NCI-H1417 treated with DMSO at 0.1 percent for 48 hours (cell line): ENCODE results near the gene CLTB.
"Not testable (repeated sequence)": the region's sequence is repeated elsewhere in the genome, so short reads cannot be mapped to it uniquely, and the experiment has no call there.

Experiments used
- DNase-seq: peaks from one replicate; lab custom pipeline; 2025; lab: John Stamatoyannopoulos, UW

CLTB gene

GRCh38 chr5:176415952-176416924 is at the start of gene CLTB:
TSS of gene CLTB (minus strand) at chr5:176416539. CDS start at chr5:176416363, 176 bp downstream.
- peak; percentile 4 for DNase-seq

DNA sequence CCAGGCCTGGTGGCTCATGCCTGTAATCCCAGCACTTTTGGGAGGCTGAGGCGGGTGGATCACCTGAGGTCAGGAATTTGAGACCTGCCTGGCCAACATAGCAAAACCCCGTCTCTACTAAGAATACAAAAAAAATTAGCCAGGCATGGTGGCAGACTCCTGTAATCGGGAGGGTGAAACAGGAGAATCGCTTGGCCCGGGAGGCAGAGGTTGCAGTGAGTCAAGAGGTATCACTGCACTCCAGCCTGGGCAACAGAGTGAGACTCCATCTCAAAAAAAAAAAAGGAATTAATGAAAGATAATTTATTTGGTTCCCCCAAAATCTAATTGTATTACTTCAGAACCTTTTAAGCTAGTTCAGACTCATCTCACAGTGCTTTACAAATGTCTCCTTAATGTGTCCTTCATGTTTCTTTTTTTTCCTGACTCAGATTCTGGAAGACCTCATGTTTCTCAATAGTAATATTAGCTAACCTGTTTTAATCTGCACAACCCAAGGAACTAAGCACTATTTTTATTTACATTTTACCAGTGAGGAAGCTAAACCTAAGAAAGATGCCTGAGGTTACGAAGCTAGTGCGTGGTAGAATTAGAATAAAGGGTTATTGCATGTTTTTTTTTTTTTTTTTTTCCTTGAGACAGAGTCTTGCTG is 46.9 kb upstream of the CLTB start:
- DNase-seq = no peak

DNA sequence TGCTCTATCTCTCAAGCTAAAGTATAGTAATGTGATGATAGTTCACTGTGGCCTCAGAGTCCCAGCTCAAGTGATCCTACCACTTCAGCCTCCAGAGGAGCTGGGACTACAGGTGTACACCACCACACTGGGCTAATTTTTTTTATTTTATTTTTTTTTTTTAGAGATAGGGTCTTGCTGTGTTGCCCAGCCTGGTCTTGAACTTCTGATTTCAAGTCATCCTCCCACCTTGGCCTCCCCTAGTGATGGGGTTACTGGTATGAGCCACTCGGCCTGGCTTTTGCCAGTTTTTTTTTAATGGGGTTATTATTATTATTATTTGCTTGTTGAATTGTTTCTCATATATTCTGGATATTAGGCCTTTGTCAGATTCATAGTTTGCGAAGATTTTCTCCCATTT is 45.0 kb upstream of the CLTB start:
- DNase-seq = no peak

DNA sequence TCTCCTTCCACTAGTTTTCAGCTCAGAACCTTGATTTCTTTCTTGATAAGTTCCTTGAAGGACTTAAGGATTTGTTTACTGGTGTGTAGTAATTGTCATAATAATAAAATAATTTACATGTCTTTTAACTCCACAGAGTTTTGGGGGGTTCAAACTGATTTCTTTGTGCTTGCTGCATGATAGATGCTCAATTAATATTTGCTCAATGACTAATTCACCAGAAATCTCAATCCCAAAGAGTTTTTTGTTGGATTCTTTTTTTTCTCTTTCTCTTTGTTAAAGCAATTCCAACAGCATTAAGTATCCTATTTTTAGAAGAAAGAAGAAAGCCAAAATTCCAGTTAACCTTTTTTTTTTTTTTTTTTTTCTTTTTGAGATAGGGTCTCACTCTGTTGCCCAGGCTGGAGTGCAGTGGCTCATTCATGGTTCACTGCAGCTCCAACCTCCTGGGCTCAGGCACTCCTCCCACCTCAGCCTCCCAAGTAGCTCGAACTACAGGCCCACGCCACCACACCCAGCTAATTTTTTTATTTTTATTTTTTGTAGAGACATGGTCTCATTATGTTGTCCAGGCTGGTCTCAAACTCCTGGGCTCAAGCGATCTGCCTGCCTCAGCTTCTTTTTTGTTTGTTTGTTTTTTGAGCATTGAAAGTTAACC is 42.7 kb upstream of the CLTB start:
- DNase-seq = no peak

DNA sequence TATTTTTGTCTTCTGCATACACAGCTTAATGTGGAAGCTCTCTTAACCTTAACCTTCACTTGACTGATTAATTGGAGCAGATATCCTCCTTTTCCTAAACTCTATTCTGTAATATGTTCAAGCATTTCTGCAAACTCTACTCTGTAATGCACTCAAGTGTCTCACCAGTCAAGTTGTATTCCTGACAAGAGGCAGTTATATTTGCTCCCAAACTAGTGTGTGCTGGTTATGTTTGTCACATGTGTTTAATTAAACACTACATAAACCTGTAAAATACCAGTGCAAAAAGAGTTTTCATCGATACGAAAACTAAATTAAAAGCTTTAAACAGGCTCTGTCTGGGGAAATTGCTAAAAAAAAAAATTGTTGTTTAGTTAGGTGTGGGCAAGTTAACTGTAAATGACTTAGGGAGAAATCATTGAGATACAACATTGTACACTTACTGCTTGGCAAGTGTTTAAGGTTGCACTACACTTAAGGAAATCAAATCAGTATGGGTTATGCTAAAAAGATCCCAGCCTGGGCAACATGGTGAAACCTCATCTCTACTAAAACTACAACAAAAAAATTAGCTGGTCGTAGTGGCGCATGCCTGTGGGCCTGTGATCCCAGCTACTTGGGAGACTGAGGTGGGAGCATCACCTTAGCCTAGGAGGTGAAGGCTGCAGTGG is 38.5 kb upstream of the CLTB start:
- DNase-seq = no peak

GRCh38 chr5:176450077-176450476 is 33.7 kb upstream of the CLTB start:
- DNase-seq = no peak

DNA sequence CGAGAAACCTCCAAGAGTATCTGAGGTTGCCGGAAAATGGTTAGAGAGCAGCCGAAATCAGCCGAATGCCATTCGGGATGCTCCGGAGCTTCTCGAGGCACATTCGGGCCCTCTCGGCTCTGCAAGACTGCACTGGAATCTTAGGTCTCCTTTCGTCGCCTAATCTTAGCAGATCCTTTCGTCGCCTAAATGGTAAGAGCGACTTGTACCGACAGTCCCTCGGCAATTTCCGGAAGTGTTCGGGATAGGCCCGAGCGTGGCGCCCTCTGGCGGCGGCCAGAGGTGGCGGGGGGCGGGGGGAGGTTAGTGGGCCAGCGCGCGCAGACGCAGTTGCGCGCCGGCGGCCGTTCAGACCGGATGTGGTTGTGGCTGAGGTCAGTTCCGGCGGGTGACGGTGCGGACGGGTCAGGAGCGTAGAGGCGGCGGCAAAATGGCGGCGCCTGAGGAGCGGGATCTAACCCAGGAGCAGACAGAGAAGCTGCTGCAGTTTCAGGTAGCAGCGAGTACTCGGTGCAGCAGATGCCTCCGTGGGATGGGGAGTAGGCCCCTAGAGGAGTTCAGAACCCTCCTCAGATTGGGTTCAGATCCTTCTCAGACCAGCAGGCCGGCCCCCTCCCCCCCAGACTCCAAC is 31.8 kb upstream of the CLTB start, which contains the start of gene FAF2:
Gene FAF2 (plus strand): TSS at position 408 of the 631 bp plus-strand sequence. CDS start 23 bp downstream, at position 431.
- DNase-seq = peak; percentile 58

GRCh38 chr5:176447591-176447977 is 31.2 kb upstream of the CLTB start:
- DNase-seq = no peak

- DNase-seq = no peak
Measured at GRCh38 chr5:176446884-176447590, 30.7 kb upstream of the CLTB start.

DNA sequence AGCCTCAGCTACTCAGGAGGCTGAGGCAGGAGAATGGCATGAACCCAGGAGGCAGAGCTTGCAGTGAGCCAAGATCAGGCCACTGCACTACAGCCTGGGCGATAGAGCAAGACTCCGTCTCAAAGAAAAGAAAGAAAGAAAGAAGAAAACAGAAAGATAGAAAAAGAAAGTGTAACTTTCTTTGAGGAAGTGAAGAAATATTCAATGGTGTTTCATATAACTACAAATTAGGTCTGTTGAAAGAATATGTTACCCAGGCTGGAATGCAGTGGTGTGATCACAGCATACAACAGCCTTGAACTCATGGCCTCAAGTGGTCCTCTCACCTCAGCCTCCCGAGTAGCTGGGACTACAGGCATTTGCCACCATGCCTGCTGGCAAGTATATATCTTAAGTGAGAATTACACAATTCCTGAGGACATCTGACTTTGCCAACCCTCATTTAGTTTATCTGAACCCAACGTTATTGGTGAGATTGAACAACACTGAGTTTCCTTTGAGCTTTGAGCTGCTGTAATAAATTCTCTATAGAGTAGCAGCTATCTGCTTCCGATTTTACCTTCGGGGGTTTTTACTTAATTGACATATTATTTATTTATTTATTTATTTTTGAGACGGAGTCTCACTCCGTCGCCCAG is 29.8 kb upstream of the CLTB start:
- no peak for DNase-seq

GRCh38 chr5:176444742-176445141 is 28.4 kb upstream of the CLTB start:
- DNase-seq = no peak

- not testable (repeated sequence) for DNase-seq
Measured at GRCh38 chr5:176442911-176443310, 26.6 kb upstream of the CLTB start.

DNA sequence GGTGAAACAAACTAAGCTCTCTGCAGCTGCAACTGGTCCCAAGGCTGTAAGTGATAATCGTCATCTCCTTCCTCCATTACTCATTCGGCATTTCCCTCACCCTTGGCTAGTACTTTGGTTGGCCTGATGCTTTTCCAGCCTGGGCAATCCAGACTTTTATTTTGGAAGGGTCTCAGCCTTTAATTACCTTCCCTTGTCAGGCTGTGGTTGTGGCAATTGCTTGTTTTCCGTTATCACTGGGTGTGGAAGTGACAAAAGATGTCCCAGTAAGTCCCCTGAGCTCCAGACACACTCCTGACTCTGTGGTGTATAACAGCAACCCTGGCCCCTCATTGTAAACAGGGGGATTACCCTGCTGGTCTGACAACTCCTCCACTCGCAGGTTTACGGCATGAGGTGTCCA is 25.6 kb upstream of the CLTB start:
- no peak for DNase-seq

GRCh38 chr5:176440927-176441706 is 24.8 kb upstream of the CLTB start:
- DNase-seq = no peak

GRCh38 chr5:176438959-176439757 is 22.8 kb upstream of the CLTB start:
- no peak for DNase-seq

DNA sequence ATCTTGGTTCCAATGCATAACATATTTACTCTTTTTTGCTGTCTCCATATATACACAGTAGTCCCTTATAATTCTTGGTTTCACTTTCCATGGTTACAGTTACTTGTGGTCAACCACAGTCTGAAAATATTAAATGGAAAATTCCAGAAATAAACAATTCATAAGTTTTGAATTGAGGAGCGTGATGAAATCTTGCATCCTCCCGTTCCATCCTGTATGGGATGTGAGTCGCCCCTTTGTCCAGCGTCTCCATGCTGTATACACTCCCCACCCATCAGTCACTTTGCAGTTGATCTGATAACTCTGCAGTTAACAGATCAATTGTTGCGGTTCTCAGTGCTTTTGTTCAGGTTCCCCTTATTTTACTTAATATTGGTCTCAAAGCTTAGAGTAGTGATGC is 20.3 kb upstream of the CLTB start:
- no peak for DNase-seq

DNA sequence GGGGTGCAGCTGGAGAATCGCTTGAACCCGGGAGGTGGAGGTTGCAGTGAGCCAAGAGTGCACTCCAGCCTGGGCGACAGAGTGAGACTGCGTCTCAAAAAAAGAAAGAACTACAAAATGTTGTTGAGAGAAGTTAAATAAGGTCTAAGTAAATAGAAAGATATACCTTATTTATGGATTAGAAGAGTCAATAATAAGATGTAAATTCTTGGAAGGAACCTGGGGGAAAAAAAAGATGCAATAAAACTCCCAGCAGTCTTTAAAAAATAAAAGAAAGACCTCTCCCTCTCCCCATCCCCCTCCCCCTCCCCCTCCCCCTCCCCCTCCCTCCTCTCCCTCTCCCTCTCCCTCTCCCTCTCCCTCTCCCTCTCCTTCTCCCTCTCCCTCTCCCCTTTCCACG is 16.4 kb upstream of the CLTB start:
- no peak for DNase-seq

- no peak for DNase-seq
Measured at GRCh38 chr5:176429972-176430371, 13.6 kb upstream of the CLTB start.

DNA sequence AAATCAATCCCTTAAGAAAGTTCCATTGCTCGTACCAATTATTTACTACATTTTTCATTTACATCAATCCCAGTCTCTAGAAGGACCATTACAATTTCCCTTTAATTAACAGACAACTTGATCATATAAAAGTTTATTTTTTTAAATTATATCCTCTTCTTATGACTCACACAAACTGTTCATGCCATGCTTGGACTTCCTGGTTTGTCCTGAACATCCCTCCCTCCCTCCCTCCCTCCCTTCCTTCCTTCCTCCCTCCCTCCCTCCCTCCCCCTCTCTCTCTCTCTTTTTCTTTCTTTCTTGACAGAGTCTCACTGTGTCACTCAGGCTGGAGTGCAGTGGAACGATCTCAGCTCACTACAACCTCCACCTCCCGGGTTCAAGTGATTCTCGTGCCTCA is 11.6 kb upstream of the CLTB start:
- DNase-seq = no peak
